ENCODE measurements around the gene APOBEC3G.

APOBEC3G gene

GRCh38 chr22:39087881-39088684 is 11.0 kb downstream of the APOBEC3G start:
- TF ChIP-seq, protein P1, sequence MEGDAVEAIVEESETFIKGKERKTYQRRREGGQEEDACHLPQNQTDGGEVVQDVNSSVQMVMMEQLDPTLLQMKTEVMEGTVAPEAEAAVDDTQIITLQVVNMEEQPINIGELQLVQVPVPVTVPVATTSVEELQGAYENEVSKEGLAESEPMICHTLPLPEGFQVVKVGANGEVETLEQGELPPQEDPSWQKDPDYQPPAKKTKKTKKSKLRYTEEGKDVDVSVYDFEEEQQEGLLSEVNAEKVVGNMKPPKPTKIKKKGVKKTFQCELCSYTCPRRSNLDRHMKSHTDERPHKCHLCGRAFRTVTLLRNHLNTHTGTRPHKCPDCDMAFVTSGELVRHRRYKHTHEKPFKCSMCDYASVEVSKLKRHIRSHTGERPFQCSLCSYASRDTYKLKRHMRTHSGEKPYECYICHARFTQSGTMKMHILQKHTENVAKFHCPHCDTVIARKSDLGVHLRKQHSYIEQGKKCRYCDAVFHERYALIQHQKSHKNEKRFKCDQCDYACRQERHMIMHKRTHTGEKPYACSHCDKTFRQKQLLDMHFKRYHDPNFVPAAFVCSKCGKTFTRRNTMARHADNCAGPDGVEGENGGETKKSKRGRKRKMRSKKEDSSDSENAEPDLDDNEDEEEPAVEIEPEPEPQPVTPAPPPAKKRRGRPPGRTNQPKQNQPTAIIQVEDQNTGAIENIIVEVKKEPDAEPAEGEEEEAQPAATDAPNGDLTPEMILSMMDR (IDR thresholded peaks at IDR 0.05; ENCODE audit: low read depth, low read length), result no peak
- in situ Hi-C loops (cut with HindIII; ENCODE audit: low sequenced_read_pairs), result no loop called here
- H3K4me3 ChIP-seq (ENCODE audit: low read depth, low read length), result no peak overlapping the region
- no peak for DNase-seq (ENCODE audit: low read depth, low spot score)

GRCh38 chr22:39088685-39089032 is 11.6 kb downstream of the APOBEC3G start:
- DNase-seq (ENCODE audit: low read depth, low spot score), result no peak
- in situ Hi-C loops (cut with HindIII; ENCODE audit: low sequenced_read_pairs), result no loop called here
- TF ChIP-seq, protein P1 (IDR thresholded peaks at IDR 0.05; ENCODE audit: low read depth, low read length), result no peak
- no peak overlapping the region for H3K4me3 ChIP-seq (ENCODE audit: low read depth, low read length)

GRCh38 chr22:39089928-39090327 is 12.9 kb downstream of the APOBEC3G start:
- TF ChIP-seq, protein P1 (IDR thresholded peaks at IDR 0.05; ENCODE audit: low read depth, low read length), result no peak
- no peak for DNase-seq (ENCODE audit: low read depth, low spot score)
- H3K4me3 ChIP-seq (ENCODE audit: low read depth, low read length), result no peak overlapping the region
- in situ Hi-C loops (cut with HindIII; ENCODE audit: low sequenced_read_pairs), result no loop called here

- DNase-seq (ENCODE audit: low read depth, low spot score), result no peak
- TF ChIP-seq, protein P1 (IDR thresholded peaks at IDR 0.05; ENCODE audit: low read depth, low read length), result no peak
- H3K4me3 ChIP-seq (ENCODE audit: low read depth, low read length), result no peak overlapping the region
- in situ Hi-C loops (cut with HindIII; ENCODE audit: low sequenced_read_pairs), result no loop called here
Observed at GRCh38 chr22:39090426-39091064, 13.5 kb downstream of the APOBEC3G start.

- TF ChIP-seq, protein P1 (IDR thresholded peaks at IDR 0.05; ENCODE audit: low read depth, low read length), result no peak
- H3K4me3 ChIP-seq (ENCODE audit: low read depth, low read length), result no peak overlapping the region
- in situ Hi-C loops (cut with HindIII; ENCODE audit: low sequenced_read_pairs), result no loop called here
- DNase-seq (ENCODE audit: low read depth, low spot score), result no peak
Observed at GRCh38 chr22:39091126-39092081, 14.3 kb downstream of the APOBEC3G start.

DNA sequence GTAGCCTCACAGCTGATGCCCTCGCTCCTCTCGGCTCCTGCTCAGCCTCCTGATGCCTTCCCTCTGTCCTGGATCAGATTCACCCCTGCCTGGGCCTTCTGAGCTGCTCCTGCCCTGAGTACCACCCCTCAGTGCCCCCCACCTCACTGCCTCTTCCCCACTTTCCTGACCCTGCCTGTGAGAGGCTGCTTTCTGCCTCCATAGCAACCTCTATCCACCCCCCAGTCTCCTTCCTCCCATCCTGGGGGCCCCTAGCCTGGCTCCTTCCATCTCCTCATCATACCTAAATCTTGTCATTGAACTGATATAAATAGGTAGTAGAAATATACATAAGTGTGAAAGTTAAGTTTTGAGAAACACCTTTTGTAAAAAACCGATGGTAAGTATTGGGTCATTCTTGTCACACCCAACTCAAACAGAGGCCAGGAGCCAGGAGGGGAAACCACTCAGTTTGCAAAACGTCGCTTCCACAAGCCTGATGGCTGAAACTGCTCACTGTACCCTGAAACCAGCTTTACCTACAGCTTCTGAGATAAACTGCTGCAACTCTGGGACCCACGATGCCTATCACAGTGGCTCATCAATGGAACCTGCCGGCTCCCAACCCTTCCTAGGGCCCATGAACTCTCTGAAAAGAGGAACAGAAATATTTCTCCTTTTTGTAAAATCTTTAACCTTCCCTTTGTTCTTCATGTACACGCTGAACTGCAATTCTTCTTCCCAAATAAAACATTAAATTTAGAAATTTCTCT is 15.2 kb downstream of the APOBEC3G start:
- TF ChIP-seq, protein P1 (IDR thresholded peaks at IDR 0.05; ENCODE audit: low read depth, low read length), result no peak
- in situ Hi-C loops (cut with HindIII; ENCODE audit: low sequenced_read_pairs), result no loop called here
- DNase-seq (ENCODE audit: low read depth, low spot score), result no peak
- H3K4me3 ChIP-seq (ENCODE audit: low read depth, low read length), result no peak overlapping the region
